D721Med (cell line): ENCODE measurements around the gene TAS2R1.

ENCODE experiments used
- DNase-seq: peaks from one replicate; pipeline ENCODE4 v3.0.0; 2011; ENCODE audit warnings: low spot score; ENCODE audit not compliant: insufficient read length
- FAIRE-seq: peaks from 2 replicates; lab custom pipeline; 2011; peaks lifted over from hg19 to GRCh38; lab: Jason Lieb, UNC
- TF ChIP-seq, protein P1 (sequence below): IDR thresholded peaks from 2 replicates; pipeline ENCODE4 v1.5.1; 2012; ENCODE audit warnings: mild to moderate bottlenecking, control low read depth; ENCODE audit not compliant: insufficient read depth; ENCODE audit errors: missing control alignments

Gene TAS2R1, protein sequence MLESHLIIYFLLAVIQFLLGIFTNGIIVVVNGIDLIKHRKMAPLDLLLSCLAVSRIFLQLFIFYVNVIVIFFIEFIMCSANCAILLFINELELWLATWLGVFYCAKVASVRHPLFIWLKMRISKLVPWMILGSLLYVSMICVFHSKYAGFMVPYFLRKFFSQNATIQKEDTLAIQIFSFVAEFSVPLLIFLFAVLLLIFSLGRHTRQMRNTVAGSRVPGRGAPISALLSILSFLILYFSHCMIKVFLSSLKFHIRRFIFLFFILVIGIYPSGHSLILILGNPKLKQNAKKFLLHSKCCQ

DNA sequence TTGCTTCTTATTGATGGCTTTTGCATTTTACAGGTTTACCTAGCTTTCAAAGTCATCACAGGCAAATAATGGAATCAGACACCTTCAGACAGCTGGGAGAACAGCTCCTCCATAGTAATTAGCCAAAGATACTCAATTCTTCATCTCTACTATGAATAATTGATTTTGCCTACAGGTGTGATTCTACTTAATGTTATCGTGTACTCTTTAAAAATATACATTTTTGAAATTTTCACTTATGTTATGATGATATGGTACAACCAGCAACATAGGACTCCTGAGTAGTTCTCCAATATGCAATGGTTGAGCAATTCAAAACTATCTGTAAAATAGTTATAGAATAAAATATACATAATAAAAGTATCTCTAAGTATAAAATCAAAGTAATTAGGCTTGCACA lies at the start of gene TAS2R1:
TSS of gene TAS2R1 (minus strand) at position 101 of the 400 bp plus-strand sequence. CDS start 319 bp downstream, outside the sequence.
- TF ChIP-seq, protein P1, sequence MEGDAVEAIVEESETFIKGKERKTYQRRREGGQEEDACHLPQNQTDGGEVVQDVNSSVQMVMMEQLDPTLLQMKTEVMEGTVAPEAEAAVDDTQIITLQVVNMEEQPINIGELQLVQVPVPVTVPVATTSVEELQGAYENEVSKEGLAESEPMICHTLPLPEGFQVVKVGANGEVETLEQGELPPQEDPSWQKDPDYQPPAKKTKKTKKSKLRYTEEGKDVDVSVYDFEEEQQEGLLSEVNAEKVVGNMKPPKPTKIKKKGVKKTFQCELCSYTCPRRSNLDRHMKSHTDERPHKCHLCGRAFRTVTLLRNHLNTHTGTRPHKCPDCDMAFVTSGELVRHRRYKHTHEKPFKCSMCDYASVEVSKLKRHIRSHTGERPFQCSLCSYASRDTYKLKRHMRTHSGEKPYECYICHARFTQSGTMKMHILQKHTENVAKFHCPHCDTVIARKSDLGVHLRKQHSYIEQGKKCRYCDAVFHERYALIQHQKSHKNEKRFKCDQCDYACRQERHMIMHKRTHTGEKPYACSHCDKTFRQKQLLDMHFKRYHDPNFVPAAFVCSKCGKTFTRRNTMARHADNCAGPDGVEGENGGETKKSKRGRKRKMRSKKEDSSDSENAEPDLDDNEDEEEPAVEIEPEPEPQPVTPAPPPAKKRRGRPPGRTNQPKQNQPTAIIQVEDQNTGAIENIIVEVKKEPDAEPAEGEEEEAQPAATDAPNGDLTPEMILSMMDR = no peak
- no peak for FAIRE-seq
- no peak for DNase-seq

DNA sequence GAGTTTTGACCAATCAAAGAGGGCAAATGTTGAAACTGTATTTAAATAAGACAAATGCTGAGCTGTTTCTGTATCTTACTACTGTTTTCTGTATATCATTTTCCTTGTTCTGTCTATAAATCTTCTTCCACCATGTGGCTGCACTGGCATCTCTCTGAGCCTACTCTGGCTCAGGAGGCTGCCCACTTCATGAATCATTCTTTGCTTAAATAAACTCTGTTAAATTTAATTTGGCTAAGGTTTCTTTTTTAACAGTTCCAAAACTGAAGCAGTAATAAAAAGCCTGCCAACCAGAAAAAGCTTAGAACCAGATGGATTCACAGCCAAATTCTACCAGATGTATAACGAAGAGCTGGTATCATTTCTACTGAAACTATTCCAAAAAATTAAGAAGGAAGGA lies 40.2 kb upstream of the TAS2R1 start:
- TF ChIP-seq, protein P1 = no peak
- DNase-seq = no peak
- no peak for FAIRE-seq

DNA sequence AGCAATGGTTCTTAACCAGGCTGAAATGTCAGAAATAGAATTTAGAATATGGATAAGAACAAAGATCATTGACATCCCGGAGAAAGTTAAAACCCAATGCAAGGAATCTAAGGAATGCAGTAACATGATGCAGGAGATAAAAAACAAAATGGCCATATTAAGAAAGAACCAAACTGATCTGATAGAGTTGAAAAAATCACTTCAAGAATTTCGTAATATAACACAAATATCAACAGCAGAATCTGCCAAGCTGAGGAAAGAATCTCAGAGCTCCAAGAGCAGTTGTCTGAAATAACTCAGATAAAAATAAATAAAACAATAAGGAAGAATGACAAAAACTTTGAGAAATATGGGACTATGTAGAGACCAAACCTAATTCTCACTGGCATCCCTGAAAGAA lies 37.8 kb upstream of the TAS2R1 start:
- DNase-seq (no peak), FAIRE-seq (no peak)
- TF ChIP-seq, protein P1 = no peak

DNA sequence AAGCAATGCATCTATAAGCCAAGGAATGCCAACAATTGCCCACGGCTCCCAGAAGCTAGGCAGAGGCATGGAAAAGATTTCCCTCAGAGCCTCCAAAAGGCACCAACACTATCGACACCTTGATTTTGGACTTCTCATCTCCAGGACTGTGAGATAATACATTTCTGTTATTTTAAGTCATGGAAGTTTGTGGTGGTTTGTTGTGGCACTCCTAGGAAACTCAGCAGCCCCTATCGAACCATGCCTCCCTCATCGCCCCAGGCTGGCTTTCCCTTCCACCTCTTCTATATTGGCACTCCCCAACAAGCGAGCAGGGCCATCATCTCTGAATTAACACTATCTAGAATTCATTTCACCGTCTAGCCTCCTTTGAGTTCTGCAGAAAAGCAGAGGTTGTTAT lies 33.7 kb upstream of the TAS2R1 start:
- DNase-seq = no peak
- TF ChIP-seq, protein P1 = no peak
- no peak for FAIRE-seq

DNA sequence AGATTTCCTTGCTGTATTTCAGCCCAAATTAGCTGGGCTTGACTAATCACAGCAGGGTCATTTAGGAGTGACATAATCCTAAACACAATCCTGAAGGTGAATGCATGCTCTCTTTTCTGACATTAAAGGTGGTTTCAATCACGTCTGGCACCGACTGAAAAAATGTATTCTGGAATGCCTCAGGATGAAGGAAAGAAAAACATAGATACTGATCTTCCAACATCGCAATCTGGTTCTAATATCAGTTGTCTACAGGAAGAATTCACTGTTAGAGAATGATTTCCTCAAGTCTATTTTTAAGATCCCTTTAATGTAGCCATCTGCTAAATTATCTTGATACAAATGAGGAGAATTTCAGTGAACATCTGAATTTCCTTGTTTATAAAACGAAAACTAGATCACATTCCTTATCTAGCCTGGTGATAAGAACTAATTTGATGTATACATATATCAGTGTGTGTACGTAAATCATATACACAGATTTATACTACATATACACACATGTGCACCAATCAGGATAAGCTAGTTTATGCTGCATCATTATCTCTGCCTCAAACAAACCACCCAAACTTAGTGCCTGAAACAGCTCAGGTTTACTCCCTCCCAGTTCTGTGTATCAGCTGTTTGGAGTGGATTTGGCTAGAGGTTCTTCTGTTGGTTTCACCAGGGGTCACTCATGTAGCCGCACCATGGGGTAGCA lies 31.3 kb upstream of the TAS2R1 start:
- DNase-seq (no peak), FAIRE-seq (no peak)
- TF ChIP-seq, protein P1 = no peak

DNA sequence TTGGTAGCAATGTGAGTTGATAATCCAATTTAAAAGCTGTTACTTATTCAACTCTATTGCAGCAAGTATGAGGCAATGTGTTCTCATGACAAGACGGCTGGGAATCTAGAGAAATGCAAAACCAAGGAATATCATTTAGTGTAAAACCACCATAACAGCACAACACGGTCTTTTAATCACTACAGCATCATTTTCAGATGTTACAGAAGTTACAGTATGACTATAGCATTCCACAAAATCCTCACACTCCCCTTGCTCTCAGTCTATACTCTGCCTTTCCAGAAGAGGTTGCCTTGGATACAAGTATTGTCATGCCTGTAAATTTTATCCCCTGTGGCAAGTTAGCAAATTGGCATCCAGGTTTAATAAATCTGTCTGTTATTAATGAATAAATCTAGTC lies 28.6 kb upstream of the TAS2R1 start:
- TF ChIP-seq, protein P1 = no peak
- FAIRE-seq (no peak), DNase-seq (no peak)

DNA sequence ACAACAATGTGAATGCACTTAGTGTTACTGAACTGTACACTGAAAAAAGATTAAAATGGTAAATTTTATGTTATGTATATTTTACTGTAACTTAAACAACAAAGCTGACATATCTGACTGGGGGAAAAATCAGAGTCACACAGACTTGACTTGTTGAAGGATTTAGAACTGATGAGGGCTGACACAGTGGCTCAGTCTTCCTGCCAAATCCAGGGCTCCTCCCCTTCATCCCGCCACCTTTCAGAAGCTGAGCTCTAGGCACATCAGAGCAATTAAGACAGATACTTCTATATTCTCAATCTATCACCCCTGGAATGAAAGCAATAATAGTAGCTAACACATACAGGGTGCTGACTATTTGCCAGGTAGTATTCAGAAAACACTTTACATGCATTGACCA lies 27.7 kb upstream of the TAS2R1 start:
- TF ChIP-seq, protein P1 = no peak
- FAIRE-seq = no peak
- no peak for DNase-seq
